Measurements from ENCODE around the gene TAF13. TPM values are rescaled to one million over a fixed set of nuclear protein-coding genes. Genes with fewer than 3 reads are reported as not detected.

Gene TAF13
- total RNA-seq, 1 experiment from 2014 or later = 58.8 TPM

GRCh38 chr1:109090196-109091077 lies 14.6 kb upstream of the TAF13 start, which contains the start of gene TMEM167B:
TSS of gene TMEM167B (plus strand) at chr1:109090764. CDS start at chr1:109090873, 109 bp downstream.
- POLR2A ChIA-PET (ENCODE audit: low non-redundant PET) = interaction anchor here (0.6 to 1.0 kb wide), 2 partner anchors 10 to 367 kb away, joined by 3 to 4 read pairs; no protein-coding TSS in a partner anchor
- Histone ChIP-seq H3K27ac (ENCODE audit: low read depth, low read length, poor library complexity, severe bottlenecking) (peak within 1 kb of the TSS; percentile 81), H3K4me3 (ENCODE audit: low read depth, low read length, poor library complexity, severe bottlenecking) (peak within 1 kb of the TSS; percentile 78), H3K4me1 (ENCODE audit: insufficient read depth, low read length, poor library complexity, severe bottlenecking) (peaks cover 11% of the 10 kb centered on the region), H3K27me3 (replicated peaks; ENCODE audit: insufficient read depth, low read depth, low read length, poor library complexity) (no peaks in the 10 kb centered on the region), H3K36me3 (ENCODE audit: insufficient read depth, low read length, poor library complexity, severe bottlenecking) (peaks cover 23% of the 10 kb centered on the region), H3K9me3 (ENCODE audit: low read depth, low read length, poor library complexity, severe bottlenecking) (no peaks in the 10 kb centered on the region)
- peak; percentile 97 for DNase-seq (ENCODE audit: low spot score)
- no peak for TF ChIP-seq EZH2 (IDR thresholded peaks at IDR 0.05; ENCODE audit: borderline replicate concordance, low read depth, low read length, poor library complexity, severe bottlenecking)
- no peak for TF ChIP-seq CTCF (conservative IDR thresholded peaks at IDR 0.05; ENCODE audit: low read depth, low read length)
- TSS peak; percentile 87 for BruUV-seq (replicated peaks)
- intact Hi-C loops (cut with micrococcal nuclease; ENCODE audit: unreplicated experiment) = no loop called here
- CTCF ChIA-PET = interaction anchor here (0.7 to 1.8 kb wide), 2 partner anchors 10 to 100 kb away, joined by 4 to 12 read pairs; no protein-coding TSS in a partner anchor

GRCh38 chr1:109089242-109090015 lies 13.6 kb upstream of the TAF13 start:
- Histone ChIP-seq H3K36me3 (ENCODE audit: insufficient read depth, low read length, poor library complexity, severe bottlenecking) (peaks cover 16% of the 10 kb centered on the region), H3K4me3 (ENCODE audit: low read depth, low read length, poor library complexity, severe bottlenecking) (no peak overlapping the region), H3K9me3 (ENCODE audit: low read depth, low read length, poor library complexity, severe bottlenecking) (no peaks in the 10 kb centered on the region), H3K4me1 (ENCODE audit: insufficient read depth, low read length, poor library complexity, severe bottlenecking) (peaks cover 11% of the 10 kb centered on the region), H3K27me3 (replicated peaks; ENCODE audit: insufficient read depth, low read depth, low read length, poor library complexity) (no peaks in the 10 kb centered on the region), H3K27ac (ENCODE audit: low read depth, low read length, poor library complexity, severe bottlenecking) (no peak overlapping the region)
- POLR2A ChIA-PET (ENCODE audit: low non-redundant PET) = no interaction called here
- no TSS peak for BruUV-seq (replicated peaks)
- CTCF ChIA-PET = interaction anchor here (0.5 to 1.8 kb wide), 7 partner anchors 11 to 121 kb away, joined by 3 to 12 read pairs (median 5); partner anchors contain the start of gene TAF13
- intact Hi-C loops (cut with micrococcal nuclease; ENCODE audit: unreplicated experiment) = no loop called here
- DNase-seq (ENCODE audit: low spot score) = peak; percentile 88
- no peak for TF ChIP-seq EZH2 (IDR thresholded peaks at IDR 0.05; ENCODE audit: borderline replicate concordance, low read depth, low read length, poor library complexity, severe bottlenecking)
- TF ChIP-seq CTCF (conservative IDR thresholded peaks at IDR 0.05; ENCODE audit: low read depth, low read length) = peak; percentile 86
